Activated CD4-positive, alpha-beta memory T cell treated with anti-CD3 and anti-CD28 coated beads for 36 hours (primary cell): Measurements from ENCODE around the gene FOXM1. TPM values are rescaled to one million over a fixed set of nuclear protein-coding genes. Genes with fewer than 3 reads are reported as not detected.

ENCODE experiments used
- CTCF ChIA-PET: fragments of 350-600 bp; sonication (Branson Sonifier 250); formaldehyde crosslinking; loops from one replicate; lab custom pipeline; 2021; ENCODE audit warnings: antibody characterized with exemption, inconsistent platforms; lab: Charles Lee
- POLR2A ChIA-PET: fragments of 350-600 bp; sonication (Branson Sonifier 250); formaldehyde crosslinking; loops from one replicate; lab custom pipeline; 2021; ENCODE audit warnings: antibody characterized with exemption; lab: Charles Lee
- DNase-seq: peaks from one replicate; pipeline ENCODE4 v3.0.0-alpha.2; 2020
- H3K27ac Mint-ChIP-seq: one replicate; pipeline ENCODE4 v1.8.0; 2021; ENCODE audit warnings: mixed read lengths
- H3K27me3 Mint-ChIP-seq: one replicate; pipeline ENCODE4 v1.8.0; 2021; ENCODE audit warnings: mixed read lengths
- H3K36me3 Mint-ChIP-seq: one replicate; pipeline ENCODE4 v1.8.0; 2021; ENCODE audit warnings: mixed read lengths
- H3K4me1 Mint-ChIP-seq: one replicate; pipeline ENCODE4 v1.8.0; 2021; ENCODE audit warnings: low read depth, mixed read lengths
- H3K4me3 Mint-ChIP-seq: one replicate; pipeline ENCODE4 v1.8.0; 2021; ENCODE audit warnings: mild to moderate bottlenecking, mixed read lengths
- H3K9me3 Mint-ChIP-seq: one replicate; pipeline ENCODE4 v1.8.0; 2021; ENCODE audit warnings: mixed read lengths
- intact Hi-C: fragments of 100-400 bp; cut with micrococcal nuclease; formaldehyde crosslinking; loops from one replicate; pipeline ENCODE4 v1.15.1; 2023
- total RNA-seq, 2 experiments: library from RNA; stranded (reverse); gene quantifications; one replicate each; pipeline ENCODE4 v1.2.3, GENCODE V29; 2021

The FOXM1 gene
- total RNA-seq, 2 experiments from 2014 or later: 79.3 to 80.0 TPM

DNA sequence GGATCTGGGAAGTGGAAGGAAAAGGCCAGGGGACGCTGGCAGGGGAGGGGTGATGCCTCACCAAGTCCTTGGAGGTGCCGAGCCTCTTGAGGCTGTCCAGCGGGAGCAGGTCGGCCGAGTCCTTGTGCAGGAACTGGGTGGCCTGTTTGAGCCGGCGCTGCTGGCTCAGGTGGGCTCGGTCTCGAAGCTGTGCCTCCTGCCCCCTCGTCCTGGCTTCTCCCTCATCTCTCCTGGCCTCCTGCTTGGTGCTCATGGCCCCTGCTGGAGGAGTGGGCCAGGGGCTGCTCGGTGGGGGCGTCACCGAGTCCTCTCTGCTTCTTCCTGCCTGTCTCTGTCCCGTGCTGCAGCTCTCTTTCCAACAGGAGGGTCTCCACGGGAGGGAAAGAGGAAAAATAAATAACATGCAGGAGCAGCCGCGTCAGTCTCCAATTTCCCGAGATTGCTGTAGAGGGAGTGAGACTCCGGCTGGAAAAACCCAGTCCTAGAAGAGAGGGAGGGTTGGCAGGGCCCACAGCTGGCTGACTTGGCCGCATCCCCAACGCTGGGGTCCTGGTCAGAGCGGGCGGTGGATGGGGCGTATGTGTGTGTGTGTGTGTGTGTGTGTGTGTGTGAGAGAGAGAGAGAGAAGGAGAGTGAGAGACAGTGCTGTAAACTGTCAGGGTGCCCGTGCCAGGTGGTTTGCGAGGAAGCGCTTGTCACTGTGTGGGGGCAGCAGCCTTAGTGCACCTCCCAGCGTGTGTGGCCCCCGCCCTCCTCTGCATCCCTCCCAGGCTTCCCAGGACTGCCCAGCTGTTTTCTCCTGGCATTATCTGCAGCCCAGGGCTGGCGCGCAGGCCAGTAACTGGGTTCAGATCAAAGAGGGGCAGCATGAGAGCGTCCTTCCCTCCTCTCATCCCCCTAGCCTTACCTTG is 42.1 kb downstream of the FOXM1 start, which contains the start of gene NRIP2:
TSS of gene NRIP2 (minus strand) at position 455 of the 911 bp plus-strand sequence. CDS start at position 403, 52 bp downstream.
- CTCF ChIA-PET: no interaction called here
- Mint-ChIP-seq H3K27ac (no peak within 1 kb of the TSS), H3K4me3 (no peak within 1 kb of the TSS), H3K36me3 (peaks cover 20% of the 10 kb centered on the region), H3K9me3 (no peaks in the 10 kb centered on the region), H3K4me1 (peaks cover 6% of the 10 kb centered on the region), H3K27me3 (no peaks in the 10 kb centered on the region)
- intact Hi-C loops: no loop called here
- POLR2A ChIA-PET: no interaction called here
- no peak for DNase-seq

DNA sequence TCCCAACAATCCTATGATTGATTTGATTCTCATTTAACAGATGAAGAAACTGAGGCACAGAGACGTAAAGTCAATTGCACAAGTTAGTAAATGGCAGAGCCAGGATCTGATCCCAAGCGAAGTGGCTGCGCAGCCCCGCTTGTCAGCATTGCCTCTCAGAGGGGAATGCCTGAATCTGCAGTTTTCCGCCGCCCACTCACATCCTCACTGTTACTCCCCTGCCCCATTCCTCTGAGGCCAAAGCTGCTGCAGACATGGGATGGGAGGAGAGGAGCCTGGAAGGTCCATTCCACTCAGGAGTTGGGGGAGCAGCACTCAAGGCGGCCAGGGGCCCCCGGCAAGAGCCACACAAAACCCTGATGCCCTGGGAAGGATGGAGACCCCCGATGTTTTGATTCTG is 43.2 kb downstream of the FOXM1 start:
- Mint-ChIP-seq H3K27me3 (no peaks in the 10 kb centered on the region), H3K27ac (no peak overlapping the region), H3K36me3 (peaks cover 16% of the 10 kb centered on the region), H3K4me1 (peaks cover 6% of the 10 kb centered on the region), H3K9me3 (no peaks in the 10 kb centered on the region), H3K4me3 (no peak overlapping the region)
- CTCF ChIA-PET: no interaction called here
- no peak for DNase-seq
- intact Hi-C loops: no loop called here
- POLR2A ChIA-PET: no interaction called here

DNA sequence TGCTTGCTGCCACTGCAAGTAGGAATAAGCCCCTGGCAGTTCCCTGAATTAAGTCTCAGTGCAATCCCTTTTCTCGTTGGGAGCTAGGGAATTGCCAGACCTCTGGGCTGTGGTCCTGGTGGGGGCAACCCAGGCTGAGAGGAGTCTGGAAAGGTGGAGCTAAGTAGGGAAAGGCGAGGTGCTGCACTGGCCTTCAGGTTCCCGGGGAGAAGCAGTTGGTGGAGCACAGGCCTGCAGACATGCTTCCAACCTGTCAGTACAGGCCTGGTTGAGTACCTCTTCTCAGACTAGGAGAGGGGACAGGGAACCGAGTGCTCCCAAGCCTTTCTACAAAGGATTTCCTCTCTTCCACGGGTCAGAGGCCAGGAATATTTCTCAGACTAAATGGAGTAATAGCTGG is 43.6 kb downstream of the FOXM1 start:
- no peak overlapping the region for H3K27ac Mint-ChIP-seq
- no peak for DNase-seq
- H3K36me3 Mint-ChIP-seq: peaks cover 19% of the 10 kb centered on the region
- ChIA-PET CTCF (interaction anchor here (1.2 kb wide), 1 partner anchor 20 kb away, joined by 3 read pairs; no protein-coding TSS in a partner anchor), POLR2A (no interaction called here)
- no peak overlapping the region for H3K4me3 Mint-ChIP-seq
- H3K4me1 Mint-ChIP-seq: peaks cover 6% of the 10 kb centered on the region
- H3K9me3 Mint-ChIP-seq: no peaks in the 10 kb centered on the region
- H3K27me3 Mint-ChIP-seq: no peaks in the 10 kb centered on the region
- intact Hi-C loops: no loop called here

DNA sequence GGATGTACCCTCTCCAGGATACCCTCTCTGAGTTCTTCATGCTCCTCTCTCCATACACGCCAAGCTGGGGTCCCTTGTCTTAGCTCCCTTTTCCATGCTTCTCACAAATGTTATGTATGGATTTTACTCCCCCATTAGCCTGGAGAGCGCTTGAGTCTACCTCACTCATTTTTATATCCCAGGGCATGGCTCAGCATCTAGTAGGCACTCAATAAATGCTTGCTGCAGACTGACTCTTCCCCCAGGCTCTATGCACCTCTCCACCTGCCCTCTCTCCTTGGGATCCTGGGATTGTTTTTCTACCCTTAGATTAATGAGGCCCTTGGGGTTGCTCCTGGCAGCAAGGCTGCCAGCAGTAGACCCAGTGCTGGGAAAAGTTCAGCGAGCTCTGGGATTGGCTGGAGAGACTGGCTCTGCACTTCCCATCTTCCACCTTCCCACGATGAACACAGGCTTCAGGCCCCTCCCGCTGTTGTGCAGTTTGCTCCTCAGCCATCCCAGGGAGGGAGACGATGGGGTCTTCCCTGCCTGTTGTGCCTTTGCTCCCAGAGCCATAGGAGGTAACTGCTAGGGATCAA is 44.3 kb downstream of the FOXM1 start:
- Mint-ChIP-seq H3K27me3 (no peaks in the 10 kb centered on the region), H3K4me1 (peaks cover 6% of the 10 kb centered on the region), H3K36me3 (peaks cover 23% of the 10 kb centered on the region), H3K4me3 (no peak overlapping the region), H3K9me3 (no peaks in the 10 kb centered on the region), H3K27ac (no peak overlapping the region)
- no peak for DNase-seq
- POLR2A ChIA-PET: no interaction called here
- intact Hi-C loops: no loop called here
- CTCF ChIA-PET: interaction anchor here (1.2 kb wide), 1 partner anchor 21 kb away, joined by 3 read pairs; no protein-coding TSS in a partner anchor

DNA sequence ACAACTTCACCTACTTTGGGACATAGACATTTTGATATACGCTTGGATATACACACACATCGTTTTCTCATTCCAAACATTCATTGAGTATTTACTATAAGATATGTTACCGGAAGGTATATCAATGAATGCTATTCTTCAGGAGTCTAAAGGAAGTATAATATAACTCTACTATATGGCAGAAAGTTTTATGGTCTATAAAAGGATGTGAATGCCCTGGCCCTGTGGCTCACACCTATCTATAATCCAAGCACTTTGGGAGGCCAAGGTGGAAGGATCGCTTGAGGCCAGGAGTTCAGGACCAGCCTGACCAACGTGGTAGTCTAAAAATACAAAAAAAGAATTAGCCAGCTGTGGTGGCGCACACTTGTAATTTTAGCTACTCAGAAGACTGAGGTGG is 47.7 kb downstream of the FOXM1 start:
- ChIA-PET POLR2A (no interaction called here), CTCF (no interaction called here)
- intact Hi-C loops: no loop called here
- Mint-ChIP-seq H3K4me1 (peaks cover 3% of the 10 kb centered on the region), H3K9me3 (no peaks in the 10 kb centered on the region), H3K36me3 (peaks cover 32% of the 10 kb centered on the region), H3K27me3 (no peaks in the 10 kb centered on the region), H3K4me3 (no peak overlapping the region), H3K27ac (no peak overlapping the region)
- no peak for DNase-seq

DNA sequence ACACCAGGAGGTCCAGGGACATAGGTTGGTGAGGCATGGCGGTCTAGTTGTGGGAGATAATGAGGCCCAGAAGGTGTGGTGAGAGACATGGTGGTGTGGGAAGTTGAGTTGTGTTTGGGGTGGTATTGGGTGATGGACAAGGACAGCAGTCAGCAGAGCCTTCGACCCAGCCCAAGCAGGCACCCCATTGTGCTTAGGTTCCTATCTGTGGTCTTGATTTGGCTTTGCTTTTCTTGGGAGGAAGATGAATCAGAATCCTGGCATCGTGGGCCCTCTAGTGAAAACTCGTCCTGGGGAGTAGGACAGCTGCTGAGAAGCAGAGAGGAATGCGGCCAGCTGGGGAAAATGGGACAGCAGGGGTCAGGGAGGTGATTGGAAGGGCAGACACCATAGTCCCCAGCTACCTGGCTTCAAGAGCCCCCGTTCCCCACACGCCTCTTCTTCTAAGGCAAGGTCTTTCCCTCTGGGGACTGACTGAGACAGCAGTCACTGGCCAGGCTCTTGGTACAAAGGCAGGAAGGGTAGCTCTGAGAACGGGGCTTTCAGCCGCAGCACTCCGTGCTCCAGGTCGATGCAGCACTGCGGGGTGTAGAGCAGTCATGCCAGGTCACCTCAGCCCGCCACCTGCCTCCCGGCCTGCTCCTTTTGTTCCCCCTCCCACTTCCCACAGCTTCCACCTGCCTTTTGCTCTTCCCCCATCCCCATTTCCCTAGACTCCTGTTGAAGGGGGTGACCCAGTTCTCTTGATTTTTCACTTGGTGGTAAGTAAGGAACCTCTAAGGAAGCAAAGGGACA is 50.1 kb downstream of the FOXM1 start:
- no peaks in the 10 kb centered on the region for H3K4me1 Mint-ChIP-seq
- ChIA-PET CTCF (interaction anchor here (1.1 kb wide), 1 partner anchor 18 kb away, joined by 3 read pairs; no protein-coding TSS in a partner anchor), POLR2A (no interaction called here)
- intact Hi-C loops: no loop called here
- H3K36me3 Mint-ChIP-seq: peaks cover 53% of the 10 kb centered on the region
- no peak for DNase-seq
- no peak overlapping the region for H3K27ac Mint-ChIP-seq
- no peak overlapping the region for H3K4me3 Mint-ChIP-seq
- H3K9me3 Mint-ChIP-seq: no peaks in the 10 kb centered on the region
- H3K27me3 Mint-ChIP-seq: no peaks in the 10 kb centered on the region

DNA sequence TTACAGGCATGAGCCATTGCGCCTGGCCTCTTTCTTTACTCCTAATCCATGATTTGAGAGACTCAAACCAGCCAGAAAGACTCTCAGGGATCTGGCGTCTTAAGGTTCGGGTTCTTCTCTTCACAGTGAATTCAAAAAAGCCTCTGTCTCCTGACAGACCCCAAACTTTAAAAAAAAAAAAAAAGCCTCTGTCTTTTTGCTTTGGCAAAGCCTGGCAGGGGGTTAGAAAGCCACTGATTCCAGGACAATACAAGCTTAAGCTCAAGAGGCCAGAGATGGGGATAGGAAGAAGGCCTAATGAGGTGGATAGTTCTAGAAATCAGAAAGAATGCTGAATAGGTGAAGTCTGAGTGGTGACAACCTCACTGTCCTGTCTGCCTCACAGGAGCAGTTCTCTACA is 50.9 kb downstream of the FOXM1 start:
- H3K4me1 Mint-ChIP-seq: no peaks in the 10 kb centered on the region
- peaks cover 52% of the 10 kb centered on the region for H3K36me3 Mint-ChIP-seq
- no peak overlapping the region for H3K4me3 Mint-ChIP-seq
- intact Hi-C loops: no loop called here
- no peak overlapping the region for H3K27ac Mint-ChIP-seq
- no peaks in the 10 kb centered on the region for H3K27me3 Mint-ChIP-seq
- DNase-seq: no peak
- ChIA-PET POLR2A (no interaction called here), CTCF (interaction anchor here (1.1 kb wide), 1 partner anchor 19 kb away, joined by 3 read pairs; no protein-coding TSS in a partner anchor)
- no peaks in the 10 kb centered on the region for H3K9me3 Mint-ChIP-seq

DNA sequence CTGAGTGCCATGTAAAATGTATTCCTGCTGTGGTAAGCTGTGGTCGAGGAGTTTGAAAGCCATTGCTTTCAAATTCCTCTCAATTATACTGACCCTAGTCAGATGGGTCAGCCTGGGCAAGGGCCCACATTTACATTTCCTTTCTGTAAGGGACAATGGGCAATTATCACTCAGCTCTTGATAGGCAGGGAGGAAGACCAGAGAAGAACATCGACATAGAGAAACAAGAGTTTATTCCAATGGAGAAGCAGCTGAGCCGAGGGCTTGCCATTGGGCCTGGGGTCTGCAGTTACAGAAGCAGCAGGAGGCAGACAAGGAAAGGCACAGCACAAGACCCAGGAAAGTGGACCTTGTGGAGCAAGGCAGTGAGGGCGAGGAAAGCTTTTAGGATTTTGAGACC is 51.8 kb downstream of the FOXM1 start:
- Mint-ChIP-seq H3K36me3 (peaks cover 53% of the 10 kb centered on the region), H3K4me3 (no peak overlapping the region), H3K9me3 (no peaks in the 10 kb centered on the region), H3K4me1 (no peaks in the 10 kb centered on the region), H3K27me3 (no peaks in the 10 kb centered on the region), H3K27ac (no peak overlapping the region)
- POLR2A ChIA-PET: no interaction called here
- CTCF ChIA-PET: interaction anchor here (0.6 kb wide), 1 partner anchor 39 kb away, joined by 5 read pairs; no protein-coding TSS in a partner anchor
- no peak for DNase-seq
- intact Hi-C loops: no loop called here

DNA sequence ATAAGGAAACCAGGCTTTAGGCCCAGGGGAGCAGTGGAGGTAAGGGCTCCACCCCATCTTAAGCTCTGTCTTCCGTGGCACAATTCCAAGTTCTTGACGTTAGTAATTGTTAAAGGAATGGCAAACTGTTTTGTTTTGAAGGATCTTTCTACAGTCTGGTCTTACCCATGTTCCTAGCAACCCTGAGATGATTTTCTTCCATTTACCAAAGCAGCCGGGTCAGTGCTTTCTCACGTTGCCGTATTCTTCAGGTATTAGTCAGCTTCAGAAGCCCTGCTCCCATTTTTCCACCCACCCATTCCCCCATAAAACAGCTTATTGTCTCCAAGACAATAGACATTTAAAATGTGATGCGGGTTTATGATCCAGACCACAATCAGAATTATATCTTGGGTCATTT is 52.4 kb downstream of the FOXM1 start:
- DNase-seq: no peak
- CTCF ChIA-PET: no interaction called here

DNA sequence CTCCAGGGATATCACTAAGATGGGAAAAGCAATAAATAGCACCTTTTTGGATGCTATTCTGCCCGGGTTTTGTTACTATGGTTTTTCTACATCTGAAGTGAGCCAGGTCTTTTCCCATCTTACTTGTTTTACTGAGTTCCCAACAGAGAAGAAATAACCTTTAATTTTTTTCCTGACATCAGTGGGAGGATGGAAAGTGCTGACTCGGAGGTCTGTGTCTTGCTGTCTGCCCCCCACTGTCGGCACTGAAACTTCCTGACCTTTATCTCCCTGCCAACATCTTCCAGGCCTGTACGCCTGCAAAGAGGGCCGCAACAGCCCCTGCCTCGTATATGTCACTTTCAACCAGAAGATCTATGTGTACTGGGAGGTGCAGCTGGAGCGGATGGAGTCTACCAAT is 53.5 kb downstream of the FOXM1 start:
- Mint-ChIP-seq H3K4me3 (no peak overlapping the region), H3K36me3 (peaks cover 54% of the 10 kb centered on the region), H3K27ac (no peak overlapping the region), H3K4me1 (no peaks in the 10 kb centered on the region), H3K27me3 (no peaks in the 10 kb centered on the region), H3K9me3 (no peaks in the 10 kb centered on the region)
- no peak for DNase-seq
- intact Hi-C loops: no loop called here
- CTCF ChIA-PET: no interaction called here
- POLR2A ChIA-PET: interaction anchor here (0.6 kb wide), 1 partner anchor 77 kb away, joined by 3 read pairs; no protein-coding TSS in a partner anchor

More for the DNA sequence above, 52.4 kb downstream of the FOXM1 start:
- intact Hi-C loops: no loop called here
- H3K27me3 Mint-ChIP-seq: no peaks in the 10 kb centered on the region
- H3K4me1 Mint-ChIP-seq: no peaks in the 10 kb centered on the region
- H3K36me3 Mint-ChIP-seq: peaks cover 59% of the 10 kb centered on the region
- H3K27ac Mint-ChIP-seq: no peak overlapping the region
- H3K4me3 Mint-ChIP-seq: no peak overlapping the region
- no peaks in the 10 kb centered on the region for H3K9me3 Mint-ChIP-seq
- POLR2A ChIA-PET: no interaction called here

DNA sequence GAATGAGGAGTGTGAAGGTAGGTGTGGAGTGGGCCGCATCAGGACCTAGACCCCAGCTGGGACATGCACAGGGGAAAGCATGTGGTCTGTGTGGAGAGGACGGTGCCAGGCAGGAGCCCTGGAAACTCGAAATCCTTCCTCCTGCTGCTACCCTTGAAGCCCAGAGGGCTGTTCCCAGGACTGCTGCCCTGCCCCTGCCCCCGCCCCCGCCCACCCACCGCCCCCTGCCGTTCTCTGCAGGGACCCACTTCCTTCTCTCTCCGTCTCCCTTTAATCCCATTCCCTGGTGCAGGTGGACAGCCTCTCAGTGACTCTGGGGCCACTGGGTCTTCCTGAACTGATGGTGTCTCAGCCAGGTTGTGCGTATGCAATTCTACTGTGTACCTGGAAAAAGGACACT is 56.5 kb downstream of the FOXM1 start:
- DNase-seq: no peak
- H3K27ac Mint-ChIP-seq: no peak overlapping the region
- POLR2A ChIA-PET: no interaction called here
- peaks cover 59% of the 10 kb centered on the region for H3K36me3 Mint-ChIP-seq
- H3K4me3 Mint-ChIP-seq: no peak overlapping the region
- intact Hi-C loops: no loop called here
- no peaks in the 10 kb centered on the region for H3K4me1 Mint-ChIP-seq
- CTCF ChIA-PET: no interaction called here
- no peaks in the 10 kb centered on the region for H3K27me3 Mint-ChIP-seq
- H3K9me3 Mint-ChIP-seq: no peaks in the 10 kb centered on the region

DNA sequence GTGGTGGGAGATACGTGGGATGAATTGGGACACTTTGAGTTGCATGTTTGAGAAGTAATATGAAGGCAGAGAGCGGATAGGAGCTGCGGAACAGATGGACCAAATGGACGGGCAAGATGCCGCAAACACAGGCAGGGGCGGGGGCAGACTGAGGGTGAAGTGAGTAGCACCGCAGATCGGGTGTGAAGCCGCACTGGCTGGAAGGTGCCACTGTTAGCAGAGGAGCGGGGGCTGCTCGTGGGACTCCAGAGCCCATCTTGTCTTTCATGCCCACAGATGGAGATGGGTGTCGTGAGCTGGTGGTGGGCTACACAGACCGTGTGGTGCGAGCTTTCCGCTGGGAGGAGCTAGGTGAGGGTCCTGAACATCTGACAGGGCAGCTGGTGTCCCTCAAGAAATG is 57.2 kb downstream of the FOXM1 start:
- intact Hi-C loops: no loop called here
- Mint-ChIP-seq H3K4me3 (no peak overlapping the region), H3K27me3 (no peaks in the 10 kb centered on the region), H3K9me3 (no peaks in the 10 kb centered on the region), H3K27ac (no peak overlapping the region), H3K4me1 (peaks cover 2% of the 10 kb centered on the region), H3K36me3 (peaks cover 56% of the 10 kb centered on the region)
- ChIA-PET CTCF (interaction anchor here (0.7 kb wide), 1 partner anchor 222 kb away, joined by 9 read pairs; no protein-coding TSS in a partner anchor), POLR2A (no interaction called here)
- no peak for DNase-seq
